LNCaP clone FGC (cell line): ENCODE measurements around the gene SUPT7L.
"Not testable (repeated sequence)": the region's sequence is repeated elsewhere in the genome, so short reads cannot be mapped to it uniquely, and the experiment has no call there.

Experiments used
- DNase-seq: peaks from one replicate; pipeline ENCODE4 v3.0.0-alpha.2; 2011; ENCODE audit warnings: low read depth
- H3K4me3 ChIP-seq: 2 replicates; pipeline ENCODE4 v1.5.1; 2011; ENCODE audit warnings: mild to moderate bottlenecking, low read depth, low read length, control low read depth
- TF ChIP-seq, protein P1 (sequence below): IDR thresholded peaks from 2 replicates; pipeline ENCODE4 v1.5.1; 2012; ENCODE audit warnings: mild to moderate bottlenecking; ENCODE audit not compliant: control insufficient read depth, insufficient read depth; ENCODE audit errors: extremely low read depth

Gene SUPT7L

GRCh38 chr2:27627963-27628766 is 35.2 kb downstream of the SUPT7L start:
- TF ChIP-seq, protein P1, sequence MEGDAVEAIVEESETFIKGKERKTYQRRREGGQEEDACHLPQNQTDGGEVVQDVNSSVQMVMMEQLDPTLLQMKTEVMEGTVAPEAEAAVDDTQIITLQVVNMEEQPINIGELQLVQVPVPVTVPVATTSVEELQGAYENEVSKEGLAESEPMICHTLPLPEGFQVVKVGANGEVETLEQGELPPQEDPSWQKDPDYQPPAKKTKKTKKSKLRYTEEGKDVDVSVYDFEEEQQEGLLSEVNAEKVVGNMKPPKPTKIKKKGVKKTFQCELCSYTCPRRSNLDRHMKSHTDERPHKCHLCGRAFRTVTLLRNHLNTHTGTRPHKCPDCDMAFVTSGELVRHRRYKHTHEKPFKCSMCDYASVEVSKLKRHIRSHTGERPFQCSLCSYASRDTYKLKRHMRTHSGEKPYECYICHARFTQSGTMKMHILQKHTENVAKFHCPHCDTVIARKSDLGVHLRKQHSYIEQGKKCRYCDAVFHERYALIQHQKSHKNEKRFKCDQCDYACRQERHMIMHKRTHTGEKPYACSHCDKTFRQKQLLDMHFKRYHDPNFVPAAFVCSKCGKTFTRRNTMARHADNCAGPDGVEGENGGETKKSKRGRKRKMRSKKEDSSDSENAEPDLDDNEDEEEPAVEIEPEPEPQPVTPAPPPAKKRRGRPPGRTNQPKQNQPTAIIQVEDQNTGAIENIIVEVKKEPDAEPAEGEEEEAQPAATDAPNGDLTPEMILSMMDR: no peak
- no peak for DNase-seq
- H3K4me3 ChIP-seq: peak overlapping the region; percentile 99

DNA sequence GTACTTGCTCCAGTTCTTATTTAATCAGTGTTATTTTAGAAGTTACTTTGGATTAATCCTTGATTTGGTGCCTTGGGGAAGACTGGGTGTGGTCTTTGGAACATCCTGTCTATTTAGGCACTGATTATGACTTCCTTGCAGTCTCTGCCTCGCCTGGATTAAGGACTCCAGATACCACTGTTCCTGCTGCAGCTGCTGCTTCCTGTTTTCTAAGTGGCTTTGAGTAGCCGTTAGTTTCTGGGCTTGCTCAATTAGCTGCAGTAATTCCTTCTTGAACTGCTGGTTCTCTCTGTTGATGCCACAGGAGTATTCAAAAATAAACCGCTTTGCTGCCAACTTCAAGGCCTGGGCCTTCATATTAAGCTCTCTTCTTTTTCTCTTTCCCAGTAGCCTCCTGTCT is 36.5 kb downstream of the SUPT7L start:
- not testable (repeated sequence) for H3K4me3 ChIP-seq, DNase-seq

DNA sequence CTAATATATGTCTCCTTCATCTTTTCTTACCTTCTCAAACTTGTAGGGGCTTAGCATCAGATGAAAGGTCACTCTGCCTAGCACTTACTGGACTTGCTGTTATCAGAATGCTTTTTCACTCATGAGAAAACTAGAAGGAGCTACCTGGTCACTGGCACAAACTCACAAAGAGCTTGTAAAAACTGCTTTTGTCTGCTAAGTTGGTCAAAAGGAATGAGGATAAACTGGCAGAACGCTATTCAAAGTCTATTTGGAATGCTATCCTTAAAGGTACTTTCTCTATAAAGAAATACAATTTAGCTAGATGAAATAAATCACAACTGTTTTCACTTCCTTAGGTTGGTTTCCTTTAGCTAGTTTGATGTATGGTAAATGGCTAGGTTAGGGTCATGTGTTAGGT is 37.1 kb downstream of the SUPT7L start:
- DNase-seq, H3K4me3 ChIP-seq: not testable (repeated sequence)

- H3K4me3 ChIP-seq: no peak overlapping the region
- TF ChIP-seq, protein P1: no peak
- no peak for DNase-seq
Observed at GRCh38 chr2:27624943-27625342, 38.5 kb downstream of the SUPT7L start.

DNA sequence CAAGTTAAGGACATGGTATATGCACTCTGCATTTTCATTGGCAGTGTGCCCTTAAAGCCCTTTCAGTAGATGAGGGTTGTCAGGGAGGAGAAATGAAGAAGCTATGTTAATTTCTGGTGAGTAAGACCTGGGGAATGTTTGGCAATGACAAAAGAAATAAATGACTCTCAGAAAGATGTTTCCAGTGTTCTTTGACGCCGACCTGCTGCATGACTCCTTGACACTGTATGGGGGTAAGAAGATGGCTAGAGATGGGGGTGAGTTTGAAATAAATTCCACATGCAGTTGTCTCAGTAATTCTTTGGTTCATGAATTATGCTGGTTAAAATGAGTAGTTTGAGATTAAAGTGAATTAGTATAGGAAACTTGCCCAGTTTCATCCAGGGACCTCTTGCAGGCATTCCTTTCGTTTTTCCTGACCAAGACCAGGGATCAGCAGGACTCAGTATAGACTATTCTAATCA is 40.5 kb downstream of the SUPT7L start:
- H3K4me3 ChIP-seq: no peak overlapping the region
- DNase-seq: no peak
- TF ChIP-seq, protein P1: no peak

DNA sequence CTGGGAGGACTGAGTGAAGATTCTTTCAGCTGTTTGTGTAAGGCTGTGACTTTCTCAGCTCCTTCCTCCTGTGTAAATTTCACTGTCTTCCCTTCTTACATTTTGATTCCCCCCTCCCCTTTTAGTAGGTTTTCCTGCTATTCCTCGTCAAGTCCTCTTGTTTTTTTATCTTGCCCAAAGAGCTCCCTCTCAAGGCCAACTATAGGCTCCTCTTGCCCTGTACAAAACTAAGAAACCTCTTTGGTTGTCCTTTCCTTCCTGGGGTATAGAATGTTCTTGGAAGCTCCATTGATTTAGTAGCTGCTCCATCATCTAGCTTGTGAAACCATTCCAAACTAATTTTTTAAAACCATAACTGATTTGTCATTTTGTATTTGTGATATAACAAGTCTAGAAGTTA is 41.9 kb downstream of the SUPT7L start:
- TF ChIP-seq, protein P1: no peak
- no peak overlapping the region for H3K4me3 ChIP-seq
- no peak for DNase-seq

GRCh38 chr2:27615316-27615715 is 48.1 kb downstream of the SUPT7L start:
- no peak overlapping the region for H3K4me3 ChIP-seq
- TF ChIP-seq, protein P1: no peak
- DNase-seq: no peak

- DNase-seq: peak; percentile 61
- TF ChIP-seq, protein P1: no peak
- no peak overlapping the region for H3K4me3 ChIP-seq
Observed at GRCh38 chr2:27613985-27614384, 49.4 kb downstream of the SUPT7L start.
